Islet of Langerhans (tissue), 1 donor: ENCODE results near the gene PAK4.
A peak's percentile ranks its signal among the peaks of the same experiment; 100 is the strongest.
"Not testable (repeated sequence)": the region's sequence is repeated elsewhere in the genome, so short reads cannot be mapped to it uniquely, and the experiment has no call there.

ENCODE experiments used
- FAIRE-seq: peaks from one replicate; lab custom pipeline; 2011; peaks lifted over from hg19 to GRCh38; lab: Jason Lieb, UNC

The PAK4 gene

DNA sequence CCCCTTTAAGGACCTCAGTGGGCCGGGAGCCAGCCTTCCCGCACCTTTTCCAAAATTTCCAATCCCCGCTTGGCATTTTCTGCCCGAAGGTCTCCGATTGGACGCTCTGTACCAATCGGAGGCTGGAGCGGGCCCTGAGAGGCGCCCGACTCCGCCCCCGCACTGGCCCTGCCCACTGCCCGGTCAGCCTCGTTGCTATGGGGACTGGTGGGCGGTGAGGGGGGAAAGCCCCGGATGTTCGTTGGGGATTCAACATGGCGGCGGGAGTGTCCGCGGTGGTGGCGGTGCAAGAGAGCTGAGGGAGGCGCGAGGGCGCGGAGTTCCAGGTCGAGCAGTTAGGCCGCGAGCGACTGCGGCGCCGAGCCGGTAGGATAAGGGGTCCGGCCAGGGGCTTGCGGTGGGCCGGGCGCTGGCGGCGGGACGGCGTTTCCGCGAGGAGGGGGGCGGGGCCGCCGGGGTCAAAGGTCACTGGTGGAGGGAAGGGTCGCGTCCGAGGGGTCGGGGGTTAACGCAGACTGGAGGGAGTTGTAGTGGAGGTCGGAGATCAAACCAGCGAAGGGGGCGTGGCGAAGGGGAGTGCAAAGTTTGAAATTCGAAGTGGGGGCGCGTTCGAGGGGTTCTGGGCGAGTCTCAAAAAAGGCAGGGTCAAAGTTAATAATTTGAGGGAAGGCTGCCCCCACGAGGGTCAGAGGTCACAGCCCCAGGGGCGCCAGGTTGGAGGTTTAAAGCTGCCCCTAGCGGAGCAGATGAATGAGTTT, at the start of gene PAK4:
TSS of gene PAK4 (plus strand) at position 233 of the 758 bp plus-strand sequence. CDS start 43,768 bp downstream, outside the sequence.
- FAIRE-seq, result peak; percentile 60

DNA sequence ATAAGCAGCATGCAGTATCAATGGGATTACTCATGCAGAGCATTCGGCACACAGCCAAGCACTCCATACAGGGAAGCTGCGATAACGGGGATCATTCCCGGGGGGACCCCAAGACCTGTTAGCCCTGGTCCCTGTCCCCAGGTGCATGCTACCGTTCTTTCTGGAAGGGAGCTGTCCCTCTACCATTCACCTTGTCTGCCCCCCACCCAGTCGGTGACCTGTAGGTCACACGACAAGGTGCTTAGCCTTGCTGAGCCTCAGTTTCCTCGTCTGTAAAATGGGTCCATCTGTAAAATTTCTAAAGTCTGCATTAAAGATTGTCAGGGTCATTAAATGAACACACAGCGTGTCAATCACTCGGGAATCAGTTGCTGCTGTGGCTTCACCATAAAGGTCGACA, 48.3 kb upstream of the PAK4 start:
- no peak for FAIRE-seq

DNA sequence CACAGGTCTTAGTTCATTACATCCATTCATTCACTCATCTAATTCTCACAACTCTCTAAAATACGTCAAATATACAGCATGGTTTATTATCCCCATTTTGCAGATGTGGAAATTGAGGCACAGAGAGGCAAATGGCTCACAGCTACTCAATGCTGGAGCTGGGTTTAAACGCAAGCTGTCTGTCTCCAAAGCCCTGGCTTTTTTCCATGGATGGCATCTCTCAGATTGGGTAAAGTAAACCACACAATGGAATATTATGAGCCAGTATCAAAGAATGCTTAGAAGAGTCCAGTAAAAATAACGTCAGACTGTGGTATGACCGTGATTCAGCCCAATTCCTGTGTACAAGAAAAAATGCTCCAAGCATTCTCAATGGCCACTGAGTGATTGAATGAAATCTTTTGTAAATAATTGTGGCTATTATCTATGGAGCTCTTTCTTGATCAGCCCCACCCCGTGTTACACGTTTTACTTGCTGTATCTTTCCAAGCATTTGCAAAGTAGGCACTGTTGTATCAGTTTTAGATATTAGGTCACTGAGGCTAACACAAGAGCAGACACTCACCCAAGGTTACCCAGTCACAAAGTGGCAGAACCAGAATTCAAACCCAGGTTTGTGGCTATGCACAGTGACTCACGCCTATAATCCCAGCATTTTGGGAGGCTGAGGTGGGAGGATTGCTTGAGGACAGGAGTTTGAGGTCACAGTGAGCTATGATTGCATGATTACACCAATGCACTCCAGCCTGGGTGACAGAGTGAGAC, 47.0 kb upstream of the PAK4 start:
- FAIRE-seq, result no peak

DNA sequence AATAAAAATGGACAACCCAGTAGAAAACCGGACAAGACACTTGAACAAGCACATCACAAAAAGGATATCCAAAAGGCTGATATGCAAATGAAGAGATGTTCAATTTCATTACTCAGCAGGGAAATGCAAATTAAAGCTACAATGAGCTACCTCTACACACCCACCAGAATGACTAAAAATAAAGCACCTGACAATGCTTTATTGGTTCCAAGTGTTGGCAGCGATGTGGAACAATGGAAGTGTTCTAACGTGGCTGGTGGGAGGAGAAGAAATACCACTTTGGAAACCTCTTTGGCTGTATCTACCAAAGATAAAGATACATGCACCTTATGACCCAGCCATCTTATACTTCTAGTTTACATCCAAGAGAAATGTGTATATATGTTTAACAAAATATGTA, 45.2 kb upstream of the PAK4 start:
- no peak for FAIRE-seq

DNA sequence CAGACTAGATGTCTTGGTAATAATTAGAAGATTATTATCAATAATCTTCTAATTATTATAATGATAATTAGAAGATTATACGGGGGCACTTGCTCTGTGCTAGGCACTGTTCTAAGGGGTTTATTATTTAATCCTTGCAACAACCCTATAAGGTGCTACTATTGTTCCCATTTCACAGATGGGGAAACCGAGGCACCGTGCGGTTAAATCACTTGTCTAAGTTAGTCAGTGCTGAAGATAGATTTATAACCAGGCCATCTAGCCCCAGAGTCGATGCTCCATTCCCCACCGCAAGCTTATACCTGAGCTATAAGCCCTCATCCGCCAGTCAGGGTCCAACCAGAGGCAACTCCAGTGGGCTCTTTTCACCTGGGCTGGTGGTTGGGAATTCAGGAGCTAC, 43.4 kb upstream of the PAK4 start:
- no peak for FAIRE-seq

DNA sequence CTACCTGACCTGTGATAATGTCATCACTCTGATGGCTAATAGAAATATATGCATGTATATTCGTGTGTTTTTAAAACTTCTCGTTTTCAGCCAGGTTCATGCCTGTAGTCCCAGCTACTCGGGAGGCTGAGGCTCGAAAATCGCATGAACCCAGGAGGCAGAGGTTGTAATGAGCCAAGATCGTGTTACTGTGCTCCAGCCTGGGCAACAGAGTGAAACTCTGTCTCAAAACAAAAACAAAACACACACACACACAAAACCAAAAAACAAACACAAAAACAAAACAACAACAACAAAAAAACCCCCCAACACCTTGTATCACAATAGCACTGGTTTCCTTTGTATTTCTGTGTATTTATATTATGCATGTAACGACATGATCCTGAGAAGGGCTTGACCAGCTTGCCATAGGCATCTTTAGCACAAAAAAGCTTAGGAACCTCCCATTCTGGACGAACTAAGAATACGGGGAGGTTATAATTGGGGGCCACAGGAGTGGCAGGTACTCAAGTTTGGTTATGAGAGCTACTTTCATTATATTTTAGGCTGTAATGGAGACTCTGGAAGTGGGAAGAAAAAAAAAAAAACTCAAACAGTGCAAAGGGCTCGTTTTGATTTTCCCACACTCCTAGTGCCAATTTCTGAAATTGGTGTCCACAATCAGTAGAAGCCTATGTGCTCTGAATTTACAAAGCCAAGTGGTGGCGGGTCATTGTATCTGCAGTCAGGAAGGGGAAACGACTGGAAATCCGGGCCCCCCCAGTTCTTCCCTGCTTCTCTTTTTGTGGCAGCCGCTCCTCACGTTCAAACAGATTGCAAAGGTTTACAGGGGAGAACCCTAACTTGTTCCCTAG, 42.6 kb upstream of the PAK4 start:
- no peak for FAIRE-seq

DNA sequence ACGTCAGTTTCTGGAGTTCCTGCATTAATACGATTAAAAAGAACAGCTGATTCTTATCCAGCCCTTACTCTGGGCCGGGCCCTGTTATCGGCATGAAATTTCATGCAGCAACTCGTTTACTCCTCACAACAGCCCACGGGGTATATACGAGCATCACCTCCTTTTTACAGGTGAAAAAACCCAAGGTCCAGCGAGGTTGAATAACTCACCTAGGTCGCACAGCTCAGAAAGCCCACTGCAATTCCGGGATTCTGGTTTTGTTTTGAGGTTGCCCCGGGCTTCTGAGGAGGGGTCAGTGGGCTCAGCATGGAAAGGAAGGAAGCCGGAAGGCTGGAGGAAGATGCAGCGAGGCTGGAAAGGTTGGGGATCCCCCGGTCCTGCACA, 42.0 kb upstream of the PAK4 start:
- FAIRE-seq, result no peak

DNA sequence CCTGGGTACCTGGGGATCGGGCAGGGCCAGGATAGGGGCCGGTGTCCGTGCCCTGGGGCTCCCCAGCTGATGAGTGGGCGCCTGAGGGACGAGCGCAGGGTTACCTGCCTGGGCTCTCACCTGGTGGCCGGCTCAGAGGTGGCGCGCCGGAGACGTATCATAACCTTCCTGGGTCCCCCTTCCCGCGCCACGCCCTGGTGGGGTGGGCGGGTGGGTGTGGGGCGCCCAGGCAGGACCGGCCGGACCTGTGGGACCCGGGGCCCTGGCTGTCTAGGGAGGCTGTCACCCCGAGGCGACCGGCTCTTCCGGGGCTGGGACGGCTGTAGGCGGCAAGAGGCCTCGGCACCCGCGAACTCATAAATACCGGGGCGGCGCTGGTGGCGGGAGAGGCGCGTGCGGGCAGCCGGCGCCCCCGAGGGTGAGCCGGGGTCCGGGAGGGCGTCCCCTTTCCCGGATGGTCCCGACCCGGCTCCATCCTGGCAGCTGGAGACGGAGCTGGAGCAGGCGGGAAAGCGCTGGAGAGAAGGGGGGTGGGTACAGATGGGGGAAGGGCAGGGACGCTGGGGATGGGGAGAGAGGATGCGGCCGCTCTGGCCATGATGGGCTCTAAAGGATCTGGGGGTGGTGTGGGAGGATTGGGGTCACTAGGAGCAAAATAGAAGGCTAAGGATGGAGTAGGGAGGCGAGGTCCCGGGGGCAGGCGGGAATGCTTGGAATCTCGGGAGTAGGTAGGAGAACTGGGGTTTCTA, 41.4 kb upstream of the PAK4 start, which contains the start of gene ACP7:
TSS of gene ACP7 (plus strand) at position 386 of the 749 bp plus-strand sequence. CDS start 902 bp downstream, outside the sequence.
- no peak for FAIRE-seq

DNA sequence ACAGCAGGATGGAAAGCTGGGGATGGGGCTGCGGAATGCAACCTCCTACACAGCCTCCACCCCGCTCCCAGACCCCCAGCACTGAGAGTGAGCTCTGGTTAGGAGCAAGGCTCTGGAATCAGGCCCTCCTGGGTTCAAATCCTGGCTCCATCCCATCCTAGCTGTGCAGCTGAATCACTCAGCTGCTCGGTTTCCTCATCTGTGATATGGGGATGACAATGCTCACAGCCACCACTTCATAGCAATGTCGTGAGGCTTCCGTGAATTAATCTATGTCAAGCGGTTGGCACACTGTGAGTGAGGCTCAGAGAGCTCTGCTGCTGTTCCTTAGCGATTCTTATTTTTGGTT, 40.9 kb upstream of the PAK4 start:
- no peak for FAIRE-seq

DNA sequence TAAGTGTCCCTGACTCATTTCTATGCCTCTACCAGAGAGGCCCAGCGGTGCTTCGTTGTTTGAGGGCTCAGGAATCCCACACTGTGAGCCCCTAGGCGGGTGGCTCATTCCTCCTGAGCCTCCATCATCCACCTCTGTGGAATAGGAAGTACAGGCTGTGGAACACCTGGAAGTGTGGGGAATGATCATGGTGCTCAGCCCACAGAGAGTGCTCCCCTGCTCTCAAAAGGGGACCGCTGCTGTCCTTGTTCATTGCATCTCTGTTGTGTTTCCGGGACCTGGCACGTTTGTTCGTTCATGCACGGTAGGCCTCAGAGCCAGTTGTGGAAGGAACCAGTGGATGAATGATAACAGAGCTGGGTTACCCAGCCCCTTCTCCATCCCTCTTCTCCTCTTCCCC, 40.2 kb upstream of the PAK4 start:
- no peak for FAIRE-seq

DNA sequence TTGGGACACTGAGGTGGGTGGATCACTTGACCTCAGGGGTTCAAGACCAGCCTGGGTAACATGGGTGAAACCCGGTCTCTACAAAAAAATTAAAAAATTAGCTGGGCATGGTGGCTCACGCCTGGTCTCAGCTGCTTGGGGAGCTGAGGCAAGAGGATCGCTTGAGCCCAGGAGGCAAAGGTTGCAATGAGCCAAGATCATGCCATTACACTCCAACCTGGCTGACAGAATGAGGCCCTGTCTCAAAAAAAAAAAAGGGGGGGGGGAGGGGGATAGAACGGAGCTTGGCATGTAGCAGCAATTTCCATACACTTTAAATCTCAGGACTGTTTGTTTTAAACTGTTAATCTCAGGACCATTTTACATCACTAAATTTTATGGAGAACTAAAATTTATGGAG, 39.2 kb upstream of the PAK4 start:
- no peak for FAIRE-seq

DNA sequence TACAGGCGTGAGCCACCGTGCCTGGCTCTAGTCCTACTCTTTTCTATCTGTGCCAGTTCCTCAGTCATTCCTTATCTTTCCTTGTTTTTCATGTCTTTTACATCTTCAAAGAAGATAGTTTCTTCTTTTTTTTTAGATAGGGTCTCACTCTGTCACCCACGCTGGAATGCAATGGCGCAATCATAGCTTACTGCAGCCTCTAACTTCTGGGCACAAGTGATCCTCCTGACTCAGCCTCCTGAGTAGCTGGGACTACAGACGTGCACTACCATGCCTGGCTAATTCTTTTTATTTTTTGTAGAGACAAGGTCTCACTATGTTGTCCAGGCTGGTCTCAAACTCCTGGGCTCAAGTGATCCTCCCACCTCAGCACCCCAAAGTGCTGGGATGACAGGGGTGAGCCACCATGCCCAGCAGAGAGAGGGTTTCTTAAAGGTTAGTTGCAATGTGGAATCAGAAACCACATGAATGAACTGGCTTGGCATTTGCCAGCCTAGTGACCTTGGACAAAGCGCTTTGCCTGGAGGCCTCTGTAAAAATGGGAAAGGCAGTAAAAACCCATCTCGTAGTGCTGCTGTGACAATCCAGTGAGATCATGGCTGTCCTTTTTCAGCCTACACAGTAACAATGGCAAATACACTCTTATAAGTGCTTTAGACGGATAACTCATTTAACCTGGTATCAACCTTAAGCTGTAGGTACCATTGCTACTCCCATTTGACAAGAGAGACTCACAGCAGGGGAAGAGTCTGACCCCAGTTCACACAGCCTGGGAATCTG, 37.5 kb upstream of the PAK4 start:
- no peak for FAIRE-seq

DNA sequence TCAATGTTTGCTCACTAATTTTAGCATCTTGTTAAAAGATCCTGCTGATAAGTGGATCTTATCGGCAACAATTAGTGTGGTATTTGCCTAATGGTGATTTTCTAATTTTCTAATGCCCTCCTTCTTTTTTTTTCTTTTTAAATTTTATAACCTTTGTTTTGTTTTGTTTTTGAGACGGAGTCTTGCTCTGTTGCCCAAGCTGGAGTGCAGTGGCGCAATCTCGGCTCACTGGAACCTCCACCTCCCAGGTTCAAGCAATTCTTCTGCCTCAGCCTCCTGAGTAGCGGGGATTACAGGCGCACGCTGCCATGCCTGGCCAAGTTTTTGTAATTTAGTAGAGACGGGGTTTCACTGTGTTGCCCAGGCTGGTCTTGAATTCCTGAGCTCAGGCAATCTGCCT, 35.6 kb upstream of the PAK4 start:
- FAIRE-seq, result not testable (repeated sequence)

DNA sequence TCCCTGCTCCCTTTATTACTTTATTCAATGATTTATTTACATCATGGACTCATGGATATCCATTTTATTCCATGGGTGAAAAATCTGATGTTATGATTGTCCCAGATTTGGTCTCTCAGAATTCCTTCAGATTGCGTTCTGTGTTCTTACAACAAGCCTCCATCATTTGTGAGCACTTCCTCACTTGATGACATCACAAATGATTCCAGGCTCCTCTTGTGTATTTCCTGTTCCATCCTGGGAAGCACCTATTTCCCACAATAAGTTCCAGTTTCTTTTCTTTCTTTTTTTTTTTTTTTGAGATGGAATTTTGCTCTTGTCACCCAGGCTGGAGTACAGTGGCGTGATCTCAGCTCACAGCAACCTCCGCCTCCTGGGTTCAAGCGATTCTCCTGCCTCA, 34.7 kb upstream of the PAK4 start:
- FAIRE-seq, result no peak

DNA sequence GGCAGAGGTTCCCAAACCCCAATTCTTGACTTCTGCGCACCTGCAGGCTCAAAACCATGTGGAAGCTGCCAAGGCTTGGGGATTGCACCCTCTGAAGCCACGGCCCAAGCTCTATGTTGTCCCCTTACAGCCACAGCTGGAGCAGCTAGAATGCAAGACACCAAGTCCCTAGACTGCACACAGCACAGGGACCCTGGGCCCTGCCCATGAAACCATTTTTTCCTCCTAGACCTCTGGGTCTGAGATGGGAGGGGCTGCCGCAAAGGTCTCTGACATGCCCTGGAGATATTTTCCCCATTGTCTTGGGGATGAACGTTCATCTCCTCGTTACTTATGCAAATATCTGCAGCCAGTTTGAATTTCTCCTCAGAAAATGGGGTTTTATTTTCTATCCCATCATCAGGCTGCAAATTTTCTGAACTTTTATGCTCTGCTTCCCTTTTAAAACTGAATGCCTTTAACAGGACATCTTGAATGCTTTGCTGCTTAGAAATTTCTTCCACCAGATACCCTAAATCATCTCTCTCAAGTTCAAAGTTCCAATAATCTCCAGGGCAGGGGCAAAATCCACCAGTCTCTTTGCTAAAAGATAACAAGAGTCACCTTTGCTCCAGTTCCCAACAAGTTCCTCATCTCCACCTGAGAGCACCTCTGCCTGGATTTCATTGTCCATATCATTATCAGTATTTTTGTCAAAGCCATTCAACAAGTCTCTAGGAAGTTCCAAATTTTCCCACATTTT, 29.6 kb upstream of the PAK4 start:
- not testable (repeated sequence) for FAIRE-seq

DNA sequence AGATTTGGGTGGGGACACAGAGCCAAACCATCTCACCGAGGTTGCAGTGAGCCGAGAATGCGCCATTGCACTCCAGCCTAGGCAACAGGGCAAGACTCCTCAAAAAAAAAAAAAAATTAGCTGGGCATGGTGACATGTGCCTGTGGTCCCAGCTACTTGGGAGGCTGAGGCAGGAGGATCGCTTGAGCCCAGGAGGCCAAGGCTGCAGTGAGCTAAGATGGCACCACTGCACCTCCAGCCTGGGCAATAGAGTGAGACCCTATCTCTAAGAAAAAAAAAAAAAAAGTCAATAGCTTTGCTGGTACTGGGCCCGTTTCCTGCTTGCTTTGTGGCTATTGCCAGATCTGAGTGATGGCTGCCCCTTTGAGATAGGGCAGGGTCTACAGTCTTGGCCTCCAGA, 28.3 kb upstream of the PAK4 start:
- FAIRE-seq, result no peak

DNA sequence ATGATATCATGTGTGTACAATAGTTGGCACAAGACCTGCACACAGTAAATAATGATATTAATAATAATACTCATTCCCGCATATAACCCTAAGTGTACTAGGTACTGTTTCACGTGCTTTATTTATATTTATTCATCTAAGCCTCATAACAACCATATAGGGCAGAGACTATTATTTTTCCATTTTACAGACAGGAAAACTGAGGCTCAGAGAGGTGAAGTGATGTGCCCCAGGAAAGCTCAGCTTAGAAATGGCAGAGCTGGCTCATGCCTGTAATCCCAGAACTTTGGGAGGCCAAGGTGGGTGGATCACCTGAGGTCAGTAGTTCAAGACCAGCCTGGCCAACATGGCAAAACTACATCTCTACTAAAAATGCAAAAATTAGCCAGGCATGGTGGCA, 27.9 kb upstream of the PAK4 start:
- no peak for FAIRE-seq

DNA sequence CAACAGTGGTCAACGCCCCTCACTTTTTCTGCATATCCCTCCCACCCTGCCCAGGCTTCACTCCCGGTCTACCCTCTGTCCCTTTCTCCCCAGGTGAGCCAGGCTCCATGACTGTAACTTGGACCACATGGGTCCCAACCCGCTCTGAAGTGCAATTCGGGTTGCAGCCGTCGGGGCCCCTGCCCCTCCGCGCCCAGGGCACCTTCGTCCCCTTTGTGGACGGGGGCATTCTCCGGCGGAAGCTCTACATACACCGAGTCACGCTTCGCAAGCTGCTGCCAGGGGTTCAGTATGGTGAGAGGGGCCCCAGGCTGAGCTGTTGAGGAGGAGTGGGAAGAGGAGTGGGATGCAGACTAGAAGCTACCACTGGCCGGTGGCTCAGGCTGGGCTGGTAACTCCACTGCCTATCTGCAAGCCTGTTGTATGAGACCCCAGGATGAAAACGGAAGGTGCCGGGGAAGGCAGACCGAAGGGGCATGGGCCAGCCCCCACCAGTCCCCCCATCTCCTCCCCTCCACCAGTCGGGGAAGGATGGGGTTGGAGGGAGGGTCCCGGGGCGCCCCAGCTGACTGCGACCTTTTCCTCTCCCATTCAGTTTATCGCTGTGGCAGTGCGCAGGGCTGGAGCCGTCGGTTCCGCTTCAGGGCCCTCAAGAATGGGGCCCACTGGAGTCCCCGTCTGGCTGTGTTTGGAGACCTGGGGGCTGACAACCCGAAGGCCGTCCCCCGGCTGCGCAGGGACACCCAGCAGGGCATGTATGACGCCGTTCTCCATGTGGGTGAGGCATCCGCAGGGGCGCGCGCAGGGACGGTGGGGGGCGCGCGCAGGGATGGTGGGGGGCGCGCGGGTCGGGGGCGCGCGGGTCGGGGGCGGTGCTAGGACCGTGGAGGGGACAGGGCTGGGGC, 27.0 kb upstream of the PAK4 start:
- no peak for FAIRE-seq

DNA sequence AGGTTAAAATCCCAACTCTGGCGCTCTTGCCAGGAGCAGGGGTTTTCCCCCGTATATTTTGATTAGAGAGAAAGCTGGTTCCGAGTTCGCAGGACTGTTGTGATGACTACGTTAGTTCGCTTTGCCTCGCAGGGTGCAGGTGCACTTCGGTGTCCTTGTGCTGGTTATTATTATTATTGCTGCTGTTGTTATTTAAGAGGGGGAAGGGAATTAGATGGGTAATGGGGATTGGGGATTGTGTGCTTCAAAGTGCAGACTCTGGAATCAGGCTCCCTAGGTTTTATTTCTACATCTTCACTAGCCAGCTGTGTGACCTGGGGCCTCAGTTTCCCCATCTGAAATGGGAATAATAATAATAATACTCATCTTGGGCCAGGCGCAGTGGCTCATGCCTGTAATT, 26.2 kb upstream of the PAK4 start:
- no peak for FAIRE-seq
